ENCODE measurements around the gene SDR39U1. TPM values are rescaled to one million over a fixed set of nuclear protein-coding genes. Genes with fewer than 3 reads are reported as not detected.

The SDR39U1 gene
- total RNA-seq, 1 donor from 2014 or later = 61.6 TPM

DNA sequence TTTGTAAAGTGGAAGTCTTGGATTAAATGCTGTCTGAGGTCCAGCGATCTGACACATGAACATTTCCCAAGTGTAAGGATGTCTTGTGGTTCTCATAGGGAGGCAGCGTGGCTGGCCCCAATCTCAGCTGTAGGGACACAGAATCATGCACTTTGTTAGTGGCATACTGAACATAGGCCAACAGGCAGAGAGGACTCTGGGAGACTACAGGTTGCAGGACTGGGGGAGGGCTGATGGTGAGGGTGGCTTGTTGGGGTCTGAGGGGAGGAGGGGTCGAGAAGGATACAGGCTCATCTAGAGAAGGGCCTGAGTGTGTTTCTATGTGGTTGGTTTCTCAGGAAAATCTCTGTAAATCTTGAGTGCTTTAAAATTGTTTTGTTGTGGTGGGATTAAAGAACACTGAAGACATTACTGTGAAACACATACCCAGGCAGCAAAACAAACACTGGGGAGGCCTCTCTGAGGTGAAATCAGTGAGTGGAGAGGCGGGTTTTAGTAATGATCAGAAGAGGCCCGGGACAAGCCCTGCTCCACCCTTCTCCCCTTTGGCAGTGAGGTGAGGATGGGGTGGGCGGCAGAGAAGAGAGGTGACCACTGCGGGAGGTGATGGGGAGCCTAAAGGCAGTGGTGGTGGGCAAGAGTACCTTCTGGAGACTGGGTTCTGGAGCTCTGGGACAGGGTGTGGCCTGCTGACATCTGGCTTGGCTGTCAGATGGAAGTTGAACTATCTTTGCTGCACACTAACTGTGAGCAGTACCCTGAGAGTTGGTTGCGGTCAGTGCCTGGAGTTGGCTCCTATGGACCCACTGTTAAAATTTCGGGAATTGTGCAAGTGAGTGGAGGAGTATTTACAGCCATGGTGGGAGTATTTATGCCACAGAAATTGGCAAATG lies 40.5 kb downstream of the SDR39U1 start:
- Histone ChIP-seq H3K9me3 (no peaks in the 10 kb centered on the region), H3K27me3 (ENCODE audit: low read depth) (no peaks in the 10 kb centered on the region), H3K27ac (no peak overlapping the region), H3K4me1 (peaks cover 57% of the 10 kb centered on the region), H3K4me3 (no peak overlapping the region), H3K36me3 (no peaks in the 10 kb centered on the region)
- TF ChIP-seq, protein P1, sequence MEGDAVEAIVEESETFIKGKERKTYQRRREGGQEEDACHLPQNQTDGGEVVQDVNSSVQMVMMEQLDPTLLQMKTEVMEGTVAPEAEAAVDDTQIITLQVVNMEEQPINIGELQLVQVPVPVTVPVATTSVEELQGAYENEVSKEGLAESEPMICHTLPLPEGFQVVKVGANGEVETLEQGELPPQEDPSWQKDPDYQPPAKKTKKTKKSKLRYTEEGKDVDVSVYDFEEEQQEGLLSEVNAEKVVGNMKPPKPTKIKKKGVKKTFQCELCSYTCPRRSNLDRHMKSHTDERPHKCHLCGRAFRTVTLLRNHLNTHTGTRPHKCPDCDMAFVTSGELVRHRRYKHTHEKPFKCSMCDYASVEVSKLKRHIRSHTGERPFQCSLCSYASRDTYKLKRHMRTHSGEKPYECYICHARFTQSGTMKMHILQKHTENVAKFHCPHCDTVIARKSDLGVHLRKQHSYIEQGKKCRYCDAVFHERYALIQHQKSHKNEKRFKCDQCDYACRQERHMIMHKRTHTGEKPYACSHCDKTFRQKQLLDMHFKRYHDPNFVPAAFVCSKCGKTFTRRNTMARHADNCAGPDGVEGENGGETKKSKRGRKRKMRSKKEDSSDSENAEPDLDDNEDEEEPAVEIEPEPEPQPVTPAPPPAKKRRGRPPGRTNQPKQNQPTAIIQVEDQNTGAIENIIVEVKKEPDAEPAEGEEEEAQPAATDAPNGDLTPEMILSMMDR (IDR thresholded peaks at IDR 0.05) = no peak
- no peak for ATAC-seq
- DNase-seq = no peak
- intact Hi-C loops (cut with DNase I) = no loop called here

DNA sequence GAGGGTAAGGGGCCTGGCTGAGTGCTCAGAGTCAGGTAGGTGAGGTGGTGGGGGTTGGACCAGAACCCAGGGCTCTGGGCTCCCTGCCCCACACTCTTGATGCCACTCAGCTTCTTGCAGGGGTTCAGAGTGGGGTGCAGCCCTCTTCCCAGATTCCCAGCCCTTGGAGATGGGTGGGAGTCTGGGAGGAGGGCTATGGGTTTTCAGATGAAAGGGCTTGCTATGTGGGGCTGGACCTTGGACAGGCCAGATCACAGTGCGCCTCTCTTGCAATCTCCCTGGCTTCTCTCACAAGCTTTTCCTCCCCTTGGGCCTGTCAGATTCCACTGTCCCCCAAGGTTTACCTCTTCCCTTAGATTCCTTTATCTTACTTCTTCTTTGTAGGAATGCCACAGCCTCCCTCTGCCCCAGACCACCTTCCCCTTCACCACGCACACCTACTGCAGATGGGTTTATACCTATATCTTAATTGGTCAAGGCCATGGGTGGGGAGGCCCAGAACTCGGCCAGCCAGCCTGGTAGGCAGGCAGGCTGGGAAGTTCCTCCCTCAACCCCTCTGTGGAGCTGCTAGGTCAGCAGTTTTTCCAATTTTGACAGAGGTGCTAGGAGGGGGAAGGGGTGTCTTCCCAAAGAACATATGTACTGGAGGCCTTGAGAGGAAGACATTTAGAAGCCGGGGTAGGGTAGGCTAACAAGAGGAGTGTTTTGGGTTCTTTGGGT lies 42.4 kb downstream of the SDR39U1 start:
- intact Hi-C loops (cut with DNase I) = no loop called here
- DNase-seq (no peak), ATAC-seq (no peak)
- TF ChIP-seq, protein P1 (IDR thresholded peaks at IDR 0.05) = no peak
- H3K9me3 ChIP-seq = no peaks in the 10 kb centered on the region
- H3K4me3 ChIP-seq = peak overlapping the region; percentile 84
- H3K27ac ChIP-seq = peak overlapping the region; percentile 76
- H3K36me3 ChIP-seq = no peaks in the 10 kb centered on the region
- H3K4me1 ChIP-seq = peaks cover 63% of the 10 kb centered on the region
- no peaks in the 10 kb centered on the region for H3K27me3 ChIP-seq (ENCODE audit: low read depth)

DNA sequence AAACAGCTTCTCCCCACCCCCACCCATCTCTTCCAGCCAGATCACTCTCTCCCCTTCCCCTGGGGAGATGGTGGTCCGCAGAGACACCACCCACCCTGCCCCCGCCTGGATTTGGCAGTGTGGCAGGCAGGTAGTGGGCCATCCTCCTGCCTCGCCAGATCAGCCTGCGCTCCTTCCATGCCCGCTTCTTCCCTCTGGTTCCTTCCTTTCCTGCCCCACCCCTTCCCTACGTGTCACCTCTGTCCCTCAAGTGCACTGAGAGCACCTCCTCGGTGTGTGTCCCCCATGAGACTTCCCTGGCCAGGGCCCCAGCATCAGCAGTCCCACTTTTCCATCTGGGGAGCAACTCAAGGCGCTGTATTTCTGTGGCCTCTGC lies 43.1 kb downstream of the SDR39U1 start:
- peak overlapping the region; percentile 76 for H3K27ac ChIP-seq
- peaks cover 61% of the 10 kb centered on the region for H3K4me1 ChIP-seq
- no peaks in the 10 kb centered on the region for H3K9me3 ChIP-seq
- no peaks in the 10 kb centered on the region for H3K36me3 ChIP-seq
- peak overlapping the region; percentile 84 for H3K4me3 ChIP-seq
- ATAC-seq = peak; percentile 20 to 29
- TF ChIP-seq, protein P1 (IDR thresholded peaks at IDR 0.05) = no peak
- intact Hi-C loops (cut with DNase I) = no loop called here
- DNase-seq = no peak
- no peaks in the 10 kb centered on the region for H3K27me3 ChIP-seq (ENCODE audit: low read depth)

DNA sequence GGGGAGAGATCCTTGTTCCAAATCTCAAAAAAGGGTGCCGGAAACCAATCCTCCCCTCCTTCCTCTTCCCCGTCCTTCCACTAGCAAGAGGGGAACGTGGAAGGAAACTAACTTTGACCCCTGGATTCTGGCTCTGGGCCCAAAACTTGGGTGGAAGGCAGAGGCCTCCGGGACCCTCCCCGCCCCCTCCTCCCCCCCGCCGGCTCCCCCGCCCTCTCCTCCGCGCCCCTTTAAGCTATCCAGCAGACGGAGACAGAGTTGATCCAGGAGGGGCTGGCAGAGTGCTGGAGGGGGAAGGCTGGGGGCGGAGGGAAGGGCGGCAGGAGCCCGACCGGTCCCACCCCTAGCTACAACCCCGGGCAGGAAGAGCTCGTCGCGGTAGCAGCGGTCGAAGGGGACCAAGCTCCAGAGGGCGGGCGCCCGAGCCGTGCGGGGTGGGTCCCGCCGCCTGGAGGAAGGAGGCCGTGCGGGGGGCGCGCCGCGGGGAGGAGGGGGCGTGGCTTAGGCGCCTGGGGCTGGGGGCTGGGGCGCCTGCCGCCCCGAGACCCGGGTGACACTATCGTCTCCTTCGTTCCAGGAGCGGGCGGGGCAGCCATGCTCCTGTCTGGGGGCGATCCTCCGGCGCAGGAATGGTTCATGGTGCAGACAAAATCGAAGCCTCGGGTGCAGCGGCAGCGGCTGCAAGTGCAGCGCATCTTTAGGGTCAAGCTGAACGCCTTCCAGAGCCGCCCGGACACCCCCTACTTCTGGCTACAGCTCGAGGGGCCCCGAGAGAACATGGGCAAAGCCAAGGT lies 43.7 kb downstream of the SDR39U1 start, which contains the start of gene NYNRIN:
TSS of gene NYNRIN (plus strand) at position 351 of the 794 bp plus-strand sequence. CDS start at position 595, 244 bp downstream.
- DNase-seq (peak; percentile 63), ATAC-seq (peak; percentile 80 to 81)
- Histone ChIP-seq H3K27me3 (ENCODE audit: low read depth) (no peaks in the 10 kb centered on the region), H3K4me3 (peak within 1 kb of the TSS; percentile 84), H3K27ac (peak within 1 kb of the TSS; percentile 76), H3K4me1 (peaks cover 57% of the 10 kb centered on the region), H3K9me3 (no peaks in the 10 kb centered on the region), H3K36me3 (no peaks in the 10 kb centered on the region)
- TF ChIP-seq, protein P1 (IDR thresholded peaks at IDR 0.05) = no peak
- intact Hi-C loops (cut with DNase I) = no loop called here

DNA sequence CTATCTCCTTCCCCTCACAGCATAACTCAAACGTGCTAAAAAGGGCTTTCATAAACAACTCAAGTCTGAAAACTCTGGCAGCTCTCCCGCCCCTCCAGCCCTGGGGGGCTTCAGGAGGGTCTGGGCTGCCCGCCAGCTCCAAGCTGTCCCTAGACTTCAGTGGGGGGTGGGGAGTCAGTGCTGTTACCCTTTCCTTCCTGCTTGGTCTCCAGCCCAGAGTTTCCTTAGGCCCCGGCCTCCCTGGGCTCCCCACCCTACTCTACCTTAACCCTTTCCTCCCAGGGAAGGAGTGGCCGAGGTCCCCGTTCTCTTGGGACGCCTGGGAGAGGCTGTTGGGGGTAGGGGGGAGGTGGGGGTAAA lies 44.3 kb downstream of the SDR39U1 start:
- ATAC-seq = peak; percentile 46 to 51
- Histone ChIP-seq H3K36me3 (no peaks in the 10 kb centered on the region), H3K27ac (peak overlapping the region; percentile 76), H3K27me3 (ENCODE audit: low read depth) (no peaks in the 10 kb centered on the region), H3K9me3 (no peaks in the 10 kb centered on the region), H3K4me1 (peaks cover 57% of the 10 kb centered on the region), H3K4me3 (peak overlapping the region; percentile 84)
- DNase-seq = no peak
- TF ChIP-seq, protein P1 (IDR thresholded peaks at IDR 0.05) = no peak
- intact Hi-C loops (cut with DNase I) = no loop called here
